ENCODE results near the gene FRMD4A.

- no peak for TF ChIP-seq CTCF (IDR thresholded peaks at IDR 0.05)
- no peak for TF ChIP-seq POLR2A (IDR thresholded peaks at IDR 0.05)
These were observed 607.7 kb downstream of the FRMD4A start for GRCh38 chr10:13722747-13723653.

Data from heart left ventricle (tissue), 13 donors.